ENCODE measurements around the gene MDN1. TPM values are rescaled to one million over a fixed set of nuclear protein-coding genes. Genes with fewer than 3 reads are reported as not detected.

MDN1 gene
- total and polyA plus RNA-seq, 8 donors, result 5.5 to 69.2 (median 17.7) TPM

GRCh38 chr6:89615882-89616281, 203.7 kb downstream of the MDN1 start:
- Histone ChIP-seq H3K27me3 (no peaks in the 10 kb centered on the region), H3K36me3 (peaks cover 0 to 25% (median 0%) of the 10 kb centered on the region in 4 donors), H3K4me1 (no peaks in the 10 kb centered on the region), H3K4me3 (no peak overlapping the region), H3K27ac (no peak overlapping the region), H3K9me3 (no peaks in the 10 kb centered on the region)
- intact Hi-C loops (cut with DNase I; ENCODE audit: low total_unique reads), result no loop called here
- no peak for DNase-seq
- WGBS, 5 donors, result 82 to 95% (median 87%) methylated on average over 5 of the region's 5 CpGs
- no peak for TF ChIP-seq EP300 (IDR thresholded peaks at IDR 0.05)
- TF ChIP-seq POLR2AphosphoS5 (IDR thresholded peaks at IDR 0.05), result no peak
- no peak for TF ChIP-seq CTCF (IDR thresholded peaks at IDR 0.05)
- TF ChIP-seq POLR2A (IDR thresholded peaks at IDR 0.05), result no peak

GRCh38 chr6:89613790-89614189, 205.8 kb downstream of the MDN1 start:
- no peak for TF ChIP-seq EP300 (IDR thresholded peaks at IDR 0.05)
- no peak for TF ChIP-seq POLR2A (IDR thresholded peaks at IDR 0.05)
- TF ChIP-seq POLR2AphosphoS5 (IDR thresholded peaks at IDR 0.05), result no peak
- no peak for TF ChIP-seq CTCF (IDR thresholded peaks at IDR 0.05)
- H3K4me3 ChIP-seq, result no peak overlapping the region
- WGBS, 5 donors, result 57 to 73% (median 59%) methylated on average over 5 of the region's 5 CpGs

GRCh38 chr6:89612121-89612520, 207.5 kb downstream of the MDN1 start:
- Histone ChIP-seq H3K4me3 (no peak overlapping the region), H3K4me1 (no peaks in the 10 kb centered on the region), H3K36me3 (peaks cover 0 to 7% (median 0%) of the 10 kb centered on the region in 4 donors), H3K27me3 (no peaks in the 10 kb centered on the region), H3K27ac (no peak overlapping the region), H3K9me3 (no peaks in the 10 kb centered on the region)
- DNase-seq, result peak in 1 of 2 donors; percentile 32
- WGBS, 5 donors, result 64 to 78% (median 69%) methylated on average over 12 of the region's 12 CpGs
- TF ChIP-seq CTCF (IDR thresholded peaks at IDR 0.05) (no peak), POLR2AphosphoS5 (IDR thresholded peaks at IDR 0.05) (no peak), EP300 (IDR thresholded peaks at IDR 0.05) (no peak)
- intact Hi-C loops (cut with DNase I; ENCODE audit: low total_unique reads), result loop anchor here (5.0 kb wide), 1 partner anchor 180 kb away; the partner anchor contains the start of gene ANKRD6

More at GRCh38 chr6:89613790-89614189, 205.8 kb downstream of the MDN1 start:
- Histone ChIP-seq H3K36me3 (peaks cover 0 to 14% (median 0%) of the 10 kb centered on the region in 4 donors), H3K4me1 (no peaks in the 10 kb centered on the region), H3K9me3 (no peaks in the 10 kb centered on the region), H3K27me3 (no peaks in the 10 kb centered on the region), H3K27ac (no peak overlapping the region)
- peak in 1 of 2 donors; percentile 41 for DNase-seq
- intact Hi-C loops (cut with DNase I; ENCODE audit: low total_unique reads), result loop anchor here (5.0 kb wide), 1 partner anchor 181 kb away; the partner anchor contains the start of gene ANKRD6

- H3K36me3 ChIP-seq, result peaks cover 0 to 7% (median 0%) of the 10 kb centered on the region in 4 donors
- no peak overlapping the region for H3K4me3 ChIP-seq
- no peaks in the 10 kb centered on the region for H3K9me3 ChIP-seq
- TF ChIP-seq POLR2A (IDR thresholded peaks at IDR 0.05) (no peak), POLR2AphosphoS5 (IDR thresholded peaks at IDR 0.05) (no peak), CTCF (IDR thresholded peaks at IDR 0.05) (no peak), EP300 (IDR thresholded peaks at IDR 0.05) (no peak)
- DNase-seq, result no peak
- H3K27me3 ChIP-seq, result no peaks in the 10 kb centered on the region
- H3K27ac ChIP-seq, result no peak overlapping the region
- intact Hi-C loops (cut with DNase I; ENCODE audit: low total_unique reads), result loop anchor here (5.0 kb wide), 1 partner anchor 179 kb away; the partner anchor contains the start of gene ANKRD6
- H3K4me1 ChIP-seq, result no peaks in the 10 kb centered on the region
Measured at GRCh38 chr6:89611666-89612065, 207.9 kb downstream of the MDN1 start.

Data from stomach (tissue), 9 donors.